B cell (primary cell): ENCODE measurements around the gene GXYLT1. TPM values are rescaled to one million over a fixed set of nuclear protein-coding genes. Genes with fewer than 3 reads are reported as not detected.

ENCODE experiments used
- ATAC-seq: fragments of 200-7000 bp; cut with Tn5 transposase; one replicate; pipeline ENCODE4 v1.10.0; 2021; ENCODE audit warnings: low read depth, mild to moderate bottlenecking, moderate number of reproducible peaks, moderate library complexity
- CTCF ChIA-PET: fragments of 350-600 bp; sonication (Branson Sonifier 250); formaldehyde crosslinking; loops from one replicate; lab custom pipeline; 2021; ENCODE audit warnings: antibody characterized with exemption, inconsistent platforms; lab: Charles Lee
- POLR2A ChIA-PET: fragments of 350-600 bp; sonication (Branson Sonifier 250); formaldehyde crosslinking; loops from one replicate; lab custom pipeline; 2021; ENCODE audit warnings: antibody characterized with exemption; lab: Charles Lee
- DNase-seq: peaks from one replicate; pipeline ENCODE4 v3.0.0; 2013
- H2AFZ ChIP-seq: 2 replicates; pipeline ENCODE4 v1.6.1; 2012; ENCODE audit warnings: mild to moderate bottlenecking, low read depth, low read length; ENCODE audit not compliant: insufficient read depth, poor library complexity, severe bottlenecking
- H3K27ac ChIP-seq, 2 donors: 1 replicate in 1 of 2; 2 replicates in 1 of 2; pipeline ENCODE4 v1.5.1; 2012 to 2013; ENCODE audit warnings: low read length in 2 of 2, mild to moderate bottlenecking in 2 of 2, moderate library complexity in 1 of 2
- H3K27me3 ChIP-seq, 4 experiments: fragments of 200-600 bp in 1 of 4; sonication (generic) in 1 of 4; replicated peaks in 1 of 4; 1 replicate in 2 of 4; 2 replicates in 2 of 4; pipeline versions ENCODE4 v1.6.1 to v1.7.0; 2013 to 2016; ENCODE audit warnings: low read length in 3 of 4, mild to moderate bottlenecking in 2 of 4, mixed read lengths in 1 of 4, moderate library complexity in 1 of 4; ENCODE audit not compliant: insufficient read depth in 4 of 4, control insufficient read depth in 3 of 4; ENCODE audit errors: control extremely low read depth in 1 of 4
- H3K36me3 ChIP-seq, 2 experiments: replicated peaks in 1 of 2; 1 replicate in 1 of 2; 2 replicates in 1 of 2; pipeline versions ENCODE4 v1.6.1 to v1.7.1; 2013; ENCODE audit warnings: low read length in 1 of 2; ENCODE audit not compliant: insufficient read depth in 2 of 2, control insufficient read depth in 1 of 2; ENCODE audit errors: control extremely low read depth in 1 of 2, extremely low read depth in 1 of 2
- H3K4me1 ChIP-seq, 2 donors: fragments of 200-600 bp in 1 of 2; sonication (generic) in 1 of 2; 1 replicate in 1 of 2; 2 replicates in 1 of 2; pipeline versions ENCODE4 v1.5.1 to v1.6.1; 2013 to 2017; ENCODE audit warnings: low read length in 2 of 2; ENCODE audit not compliant: control insufficient read depth in 2 of 2, insufficient read depth in 2 of 2
- H3K4me2 ChIP-seq: replicated peaks from 2 replicates; pipeline ENCODE3; 2012; ENCODE audit warnings: mild to moderate bottlenecking, low read depth, low read length; ENCODE audit not compliant: poor library complexity, severe bottlenecking
- H3K4me3 ChIP-seq, 5 experiments: fragments of 200-600 bp in 1 of 5; sonication (generic) in 1 of 5; 1 replicate in 3 of 5; 2 replicates in 2 of 5; pipeline versions ENCODE4 v1.5.1 to v1.7.0; 2011 to 2016; ENCODE audit warnings: low read length in 4 of 5, mild to moderate bottlenecking in 4 of 5, low read depth in 2 of 5, control low read depth in 1 of 5, moderate library complexity in 1 of 5; ENCODE audit not compliant: insufficient read depth in 1 of 5; ENCODE audit errors: control extremely low read depth in 1 of 5, extremely low read depth in 1 of 5
- H3K79me2 ChIP-seq: fragments of 200-600 bp; sonication (generic); one replicate; pipeline ENCODE4 v1.6.0; 2016; ENCODE audit warnings: low read length; ENCODE audit not compliant: control insufficient read depth, insufficient read depth
- H3K9ac ChIP-seq: fragments of 200-600 bp; sonication (generic); 2 replicates; pipeline ENCODE4 v1.6.1; 2017; ENCODE audit warnings: mild to moderate bottlenecking, low read length, moderate library complexity
- H3K9me3 ChIP-seq, 3 donors: one replicate each; pipeline versions ENCODE4 v1.6.1 to v1.7.1; 2013; ENCODE audit warnings: low read length in 2 of 3; ENCODE audit not compliant: control insufficient read depth in 2 of 3, insufficient read depth in 1 of 3; ENCODE audit errors: control extremely low read depth in 1 of 3
- H4K20me1 ChIP-seq: 2 replicates; pipeline ENCODE4 v1.6.0; 2012; ENCODE audit warnings: mild to moderate bottlenecking, low read length; ENCODE audit not compliant: insufficient read depth, control insufficient read depth, poor library complexity, severe bottlenecking
- H3K27ac Mint-ChIP-seq: one replicate; pipeline ENCODE4 v1.8.0; 2021; ENCODE audit warnings: mixed read lengths
- H3K27me3 Mint-ChIP-seq: one replicate; pipeline ENCODE4 v1.8.0; 2021; ENCODE audit warnings: mixed read lengths
- H3K4me1 Mint-ChIP-seq: one replicate; pipeline ENCODE4 v1.8.0; 2021; ENCODE audit warnings: mixed read lengths
- H3K4me3 Mint-ChIP-seq: one replicate; pipeline ENCODE4 v1.8.0; 2021; ENCODE audit warnings: mixed read lengths
- H3K9me3 Mint-ChIP-seq: one replicate; pipeline ENCODE4 v1.8.0; 2022; ENCODE audit warnings: mixed read lengths; ENCODE audit not compliant: insufficient read depth
- EZH2 ChIP-seq: IDR thresholded peaks from 2 replicates; pipeline ENCODE4 v1.6.1; 2012; ENCODE audit warnings: borderline replicate concordance, low read depth, mild to moderate bottlenecking, moderate library complexity, low read length; ENCODE audit not compliant: insufficient read depth, poor library complexity, severe bottlenecking
- WGBS: methylation state at CpG from one replicate; pipeline ENCODE4 v1.1.5; 2013; ENCODE audit warnings: missing lambda C conversion rate; ENCODE audit not compliant: insufficient coverage; 5-methylcytosine and 5-hydroxymethylcytosine counted together
- intact Hi-C: fragments of 100-400 bp; cut with micrococcal nuclease; formaldehyde crosslinking; loops from one replicate; pipeline ENCODE4 v1.10.0; 2022
- polyA plus RNA-seq: library from polyadenylated mRNA; depleted of rRNA; stranded (reverse); fragments of >200 nt; gene quantifications from 2 replicates; pipeline ENCODE4 v1.2.3, GENCODE V29; 2012
- total RNA-seq, 2 donors: library from RNA; stranded (reverse); fragments of 120-200 nt in 1 of 2; gene quantifications; 1 replicate in 1 of 2; 2 replicates in 1 of 2; pipeline versions ENCODE4 v1.2.3 to v1.2.4, GENCODE V29; 2013 to 2022
- TF ChIP-seq, protein P1 (sequence below): fragments of 200-600 bp; IDR thresholded peaks from one replicate; pipeline ENCODE4 v1.8.0; 2022; ENCODE audit warnings: antibody characterized with exemption, mild to moderate bottlenecking

Gene GXYLT1
- total and polyA plus RNA-seq, 2 donors (not counting 1 experiment from before 2014, with no cell fraction given): 2.0 to 9.4 TPM

DNA sequence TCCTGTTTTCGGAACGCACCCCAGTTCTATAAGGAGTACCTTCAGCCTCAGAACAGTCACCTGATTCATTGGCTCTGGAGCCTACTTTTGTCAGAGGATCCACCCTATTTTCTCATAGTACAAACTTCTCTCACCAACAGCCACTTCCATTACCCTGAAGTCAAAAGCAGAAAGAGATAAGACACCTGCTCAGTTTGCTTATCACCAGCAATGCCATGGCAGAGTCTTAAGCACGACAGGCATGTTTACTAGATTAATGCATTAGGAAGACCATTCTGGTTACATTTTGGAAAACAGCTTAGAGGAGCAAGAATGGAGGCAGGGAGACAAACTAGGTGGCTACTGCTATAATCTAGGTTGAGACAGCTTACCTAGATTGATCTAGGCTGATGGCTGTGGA, 67.7 kb downstream of the GXYLT1 start:
- Histone ChIP-seq H3K9ac (no peak overlapping the region), H3K36me3 (no peaks in the 10 kb centered on the region), H4K20me1 (no peaks in the 10 kb centered on the region), H3K4me2 (no peak overlapping the region), H3K9me3 (peaks cover 0 to 3% (median 1%) of the 10 kb centered on the region in 3 donors), H3K4me3 (no peak overlapping the region), H3K27me3 (no peaks in the 10 kb centered on the region), H3K27ac (no peak overlapping the region), H3K4me1 (no peaks in the 10 kb centered on the region), H3K79me2 (no peaks in the 10 kb centered on the region), H2AFZ (no peak overlapping the region)
- ATAC-seq: no peak
- no peak for DNase-seq
- H3K4me3 Mint-ChIP-seq: no peak overlapping the region
- TF ChIP-seq EZH2: no peak
- TF ChIP-seq, protein P1, sequence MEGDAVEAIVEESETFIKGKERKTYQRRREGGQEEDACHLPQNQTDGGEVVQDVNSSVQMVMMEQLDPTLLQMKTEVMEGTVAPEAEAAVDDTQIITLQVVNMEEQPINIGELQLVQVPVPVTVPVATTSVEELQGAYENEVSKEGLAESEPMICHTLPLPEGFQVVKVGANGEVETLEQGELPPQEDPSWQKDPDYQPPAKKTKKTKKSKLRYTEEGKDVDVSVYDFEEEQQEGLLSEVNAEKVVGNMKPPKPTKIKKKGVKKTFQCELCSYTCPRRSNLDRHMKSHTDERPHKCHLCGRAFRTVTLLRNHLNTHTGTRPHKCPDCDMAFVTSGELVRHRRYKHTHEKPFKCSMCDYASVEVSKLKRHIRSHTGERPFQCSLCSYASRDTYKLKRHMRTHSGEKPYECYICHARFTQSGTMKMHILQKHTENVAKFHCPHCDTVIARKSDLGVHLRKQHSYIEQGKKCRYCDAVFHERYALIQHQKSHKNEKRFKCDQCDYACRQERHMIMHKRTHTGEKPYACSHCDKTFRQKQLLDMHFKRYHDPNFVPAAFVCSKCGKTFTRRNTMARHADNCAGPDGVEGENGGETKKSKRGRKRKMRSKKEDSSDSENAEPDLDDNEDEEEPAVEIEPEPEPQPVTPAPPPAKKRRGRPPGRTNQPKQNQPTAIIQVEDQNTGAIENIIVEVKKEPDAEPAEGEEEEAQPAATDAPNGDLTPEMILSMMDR: no peak
- H3K9me3 Mint-ChIP-seq: peaks cover 7% of the 10 kb centered on the region
- H3K27ac Mint-ChIP-seq: no peak overlapping the region
- 94% methylated on average over 3 of the region's 3 CpGs for WGBS
- intact Hi-C loops: no loop called here
- ChIA-PET POLR2A (no interaction called here), CTCF (no interaction called here)
- no peaks in the 10 kb centered on the region for H3K27me3 Mint-ChIP-seq
- no peaks in the 10 kb centered on the region for H3K4me1 Mint-ChIP-seq

DNA sequence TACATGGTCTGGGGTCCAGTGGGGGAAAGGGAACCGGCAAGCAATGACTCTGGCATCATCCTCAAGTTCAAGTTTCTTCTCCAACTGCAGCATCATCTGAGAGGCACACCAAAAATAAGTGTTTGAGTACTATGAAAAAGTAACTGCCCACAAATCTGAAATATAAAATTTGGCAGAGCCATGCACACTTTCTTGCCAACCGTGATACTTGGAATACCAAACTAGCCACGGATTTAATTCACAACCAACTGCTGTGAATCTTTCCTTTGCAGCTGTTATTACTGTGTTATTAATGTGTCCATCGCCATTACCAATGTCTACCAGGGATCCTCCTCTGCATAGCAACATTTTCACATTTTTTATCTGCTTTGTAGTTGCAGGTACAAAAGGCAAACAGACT, 74.6 kb downstream of the GXYLT1 start:
- H4K20me1 ChIP-seq: no peaks in the 10 kb centered on the region
- H3K4me1 ChIP-seq: no peaks in the 10 kb centered on the region
- no peak for ATAC-seq
- Mint-ChIP-seq H3K9me3 (peaks cover 7% of the 10 kb centered on the region), H3K4me1 (no peaks in the 10 kb centered on the region), H3K27ac (no peak overlapping the region), H3K4me3 (no peak overlapping the region), H3K27me3 (no peaks in the 10 kb centered on the region)
- CTCF ChIA-PET: no interaction called here
- TF ChIP-seq, protein P1: no peak
- no peak for DNase-seq
- H3K27ac ChIP-seq: no peak overlapping the region
- intact Hi-C loops: no loop called here
- H2AFZ ChIP-seq: no peak overlapping the region
- H3K9ac ChIP-seq: no peak overlapping the region
- POLR2A ChIA-PET: no interaction called here
- peaks cover 0 to 3% (median 1%) of the 10 kb centered on the region in 3 donors for H3K9me3 ChIP-seq
- H3K36me3 ChIP-seq: no peaks in the 10 kb centered on the region
- H3K27me3 ChIP-seq: no peaks in the 10 kb centered on the region
- WGBS: 83% methylated on average over 1 of the region's 4 CpGs
- no peaks in the 10 kb centered on the region for H3K79me2 ChIP-seq
- no peak overlapping the region for H3K4me3 ChIP-seq
- H3K4me2 ChIP-seq: no peak overlapping the region
